ENCODE data around the gene EMSY.

The EMSY gene

DNA sequence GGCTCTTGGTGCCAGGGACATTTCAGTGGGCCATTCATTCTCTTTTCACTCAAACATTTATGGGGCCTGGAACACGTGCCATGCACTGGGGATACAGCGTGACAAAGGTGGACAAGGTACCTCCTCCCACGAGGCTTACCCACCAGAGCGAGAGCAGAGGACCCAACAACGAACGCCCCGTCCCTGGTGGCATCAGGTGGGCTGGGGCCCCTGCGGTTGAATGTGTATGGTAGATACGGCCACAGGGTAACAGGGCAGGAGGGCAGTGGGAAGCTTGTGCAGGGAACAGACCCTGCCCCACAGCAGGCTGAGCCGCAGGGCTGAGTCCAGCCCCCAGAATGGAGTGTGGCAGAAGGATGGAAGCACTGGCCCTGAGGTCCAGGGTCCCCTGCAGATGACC is 144.7 kb downstream of the EMSY start:
- TF ChIP-seq CTCF (IDR thresholded peaks at IDR 0.05; ENCODE audit: poor library complexity, severe bottlenecking): no peak
- H3K36me3 ChIP-seq (ENCODE audit: low read depth): no peaks in the 10 kb centered on the region
- DNase-seq (ENCODE audit: low spot score): no peak
- H3K9me3 ChIP-seq (ENCODE audit: severe bottlenecking): peaks cover 2% of the 10 kb centered on the region
- ATAC-seq (ENCODE audit: low read depth): no peak
- H3K4me3 ChIP-seq (ENCODE audit: severe bottlenecking): no peak overlapping the region
- H3K27me3 ChIP-seq (ENCODE audit: insufficient read depth, poor library complexity, severe bottlenecking): no peaks in the 10 kb centered on the region
- no peaks in the 10 kb centered on the region for H3K4me1 ChIP-seq (ENCODE audit: insufficient read depth, poor library complexity, severe bottlenecking)
- H3K27ac ChIP-seq (ENCODE audit: poor library complexity, severe bottlenecking): no peak overlapping the region

- Histone ChIP-seq H3K36me3 (ENCODE audit: low read depth) (no peaks in the 10 kb centered on the region), H3K4me3 (ENCODE audit: severe bottlenecking) (no peak overlapping the region), H3K9me3 (ENCODE audit: severe bottlenecking) (peaks cover 2% of the 10 kb centered on the region), H3K27ac (ENCODE audit: poor library complexity, severe bottlenecking) (no peak overlapping the region), H3K4me1 (ENCODE audit: insufficient read depth, poor library complexity, severe bottlenecking) (no peaks in the 10 kb centered on the region), H3K27me3 (ENCODE audit: insufficient read depth, poor library complexity, severe bottlenecking) (no peaks in the 10 kb centered on the region)
- no peak for TF ChIP-seq CTCF (IDR thresholded peaks at IDR 0.05; ENCODE audit: poor library complexity, severe bottlenecking)
- ATAC-seq (ENCODE audit: low read depth): no peak
- DNase-seq (ENCODE audit: low spot score): no peak
Observed at GRCh38 chr11:76589964-76590950, 145.4 kb downstream of the EMSY start.

- H3K9me3 ChIP-seq (ENCODE audit: severe bottlenecking): peaks cover 2% of the 10 kb centered on the region
- H3K4me1 ChIP-seq (ENCODE audit: insufficient read depth, poor library complexity, severe bottlenecking): no peaks in the 10 kb centered on the region
- no peaks in the 10 kb centered on the region for H3K27me3 ChIP-seq (ENCODE audit: insufficient read depth, poor library complexity, severe bottlenecking)
- ATAC-seq (ENCODE audit: low read depth): no peak
- no peak overlapping the region for H3K27ac ChIP-seq (ENCODE audit: poor library complexity, severe bottlenecking)
- no peak overlapping the region for H3K4me3 ChIP-seq (ENCODE audit: severe bottlenecking)
- TF ChIP-seq CTCF (IDR thresholded peaks at IDR 0.05; ENCODE audit: poor library complexity, severe bottlenecking): no peak
- H3K36me3 ChIP-seq (ENCODE audit: low read depth): no peaks in the 10 kb centered on the region
- DNase-seq (ENCODE audit: low spot score): no peak
Observed at GRCh38 chr11:76591416-76591815, 146.6 kb downstream of the EMSY start.

GRCh38 chr11:76592025-76592914 is 147.5 kb downstream of the EMSY start:
- no peaks in the 10 kb centered on the region for H3K27me3 ChIP-seq (ENCODE audit: insufficient read depth, poor library complexity, severe bottlenecking)
- H3K4me1 ChIP-seq (ENCODE audit: insufficient read depth, poor library complexity, severe bottlenecking): no peaks in the 10 kb centered on the region
- H3K9me3 ChIP-seq (ENCODE audit: severe bottlenecking): no peaks in the 10 kb centered on the region
- ATAC-seq (ENCODE audit: low read depth): no peak
- no peak for DNase-seq (ENCODE audit: low spot score)
- TF ChIP-seq CTCF (IDR thresholded peaks at IDR 0.05; ENCODE audit: poor library complexity, severe bottlenecking): no peak
- H3K4me3 ChIP-seq (ENCODE audit: severe bottlenecking): no peak overlapping the region
- H3K27ac ChIP-seq (ENCODE audit: poor library complexity, severe bottlenecking): no peak overlapping the region
- H3K36me3 ChIP-seq (ENCODE audit: low read depth): no peaks in the 10 kb centered on the region

All from RWPE2 (cell line).